ENCODE results near the gene FUT2. TPM values are rescaled to one million over a fixed set of nuclear protein-coding genes. Genes with fewer than 3 reads are reported as not detected.

Gene FUT2
- total and polyA plus RNA-seq, 2 of the 13 experiments (the other 11 are each of a cell fraction or from before 2014, with no cell fraction given) = 0.07 TPM; not detected in 1

DNA sequence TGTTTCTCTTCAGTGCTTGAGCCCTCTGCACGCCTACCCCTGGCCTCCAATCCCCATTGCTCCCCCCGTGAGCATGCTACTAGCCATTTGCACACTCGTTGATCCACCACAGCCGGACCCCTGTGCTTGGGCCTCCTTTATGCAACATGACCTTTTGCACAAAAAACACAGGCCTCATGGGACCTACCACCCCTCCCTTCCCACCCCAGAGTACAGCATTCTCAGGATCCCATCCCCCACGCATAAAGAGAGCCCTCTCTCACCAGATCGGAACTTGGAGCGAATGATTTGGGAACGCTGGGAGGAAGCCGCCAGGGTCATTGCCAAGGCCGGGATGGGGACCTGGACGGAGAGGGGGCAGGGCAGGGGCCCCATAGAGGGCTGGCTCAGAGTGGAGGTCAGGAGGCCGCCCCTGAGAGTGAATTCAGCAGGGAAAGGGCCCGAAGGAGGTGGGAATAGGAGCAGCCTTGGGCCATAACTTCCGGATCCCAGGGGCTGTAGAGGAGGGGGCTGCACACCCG is 23.0 kb downstream of the FUT2 start (continued):
- no peak for TF ChIP-seq ZNF639 (CRISPR knock-in tag; conservative IDR thresholded peaks at IDR 0.05)
- TF ChIP-seq ZNF788 (CRISPR knock-in tag; IDR thresholded peaks at IDR 0.05; ENCODE audit: borderline replicate concordance) = no peak
- TF ChIP-seq ZNF644 (CRISPR knock-in tag; IDR thresholded peaks at IDR 0.05; ENCODE audit: low read depth) = 0 out of 2 replicates have a peak, but pooled peaks have one; percentile 18
- peak; percentile 36; the same call in 1 of the 2 replicates for TF ChIP-seq CBX5 (CRISPR knock-in tag; IDR thresholded peaks at IDR 0.05; ENCODE audit: borderline replicate concordance)
- no peak for TF ChIP-seq RFXANK (CRISPR knock-in tag; IDR thresholded peaks at IDR 0.05)
- TF ChIP-seq ZNF770 (CRISPR knock-in tag; IDR thresholded peaks at IDR 0.05) = peak; percentile 91
- TF ChIP-seq PITX1 (CRISPR knock-in tag; IDR thresholded peaks at IDR 0.05) = peak; percentile 75
- no peak for TF ChIP-seq ZNF230 (CRISPR knock-in tag; IDR thresholded peaks at IDR 0.05)
- no peak for TF ChIP-seq GPN1 (CRISPR knock-in tag; IDR thresholded peaks at IDR 0.05; ENCODE audit: borderline replicate concordance)
- peak in 1 of 2 experiments; percentile 66; a peak in 1 of 4 replicates for TF ChIP-seq EP300 (IDR thresholded peaks at IDR 0.05; ENCODE audit: low read depth in 2 of 2, low read length in 2 of 2)
- peak; percentile 72 for TF ChIP-seq EP300 (CRISPR knock-in tag; IDR thresholded peaks at IDR 0.05; ENCODE audit: borderline replicate concordance)
- TF ChIP-seq CCDC6 (CRISPR knock-in tag; IDR thresholded peaks at IDR 0.05) = 0 out of 2 replicates have a peak, but pooled peaks have one; percentile 29
- TF ChIP-seq YEATS4 (CRISPR knock-in tag; IDR thresholded peaks at IDR 0.05; ENCODE audit: borderline replicate concordance) = peak; percentile 61; the same call in 1 of the 2 replicates
- TF ChIP-seq, protein P1, sequence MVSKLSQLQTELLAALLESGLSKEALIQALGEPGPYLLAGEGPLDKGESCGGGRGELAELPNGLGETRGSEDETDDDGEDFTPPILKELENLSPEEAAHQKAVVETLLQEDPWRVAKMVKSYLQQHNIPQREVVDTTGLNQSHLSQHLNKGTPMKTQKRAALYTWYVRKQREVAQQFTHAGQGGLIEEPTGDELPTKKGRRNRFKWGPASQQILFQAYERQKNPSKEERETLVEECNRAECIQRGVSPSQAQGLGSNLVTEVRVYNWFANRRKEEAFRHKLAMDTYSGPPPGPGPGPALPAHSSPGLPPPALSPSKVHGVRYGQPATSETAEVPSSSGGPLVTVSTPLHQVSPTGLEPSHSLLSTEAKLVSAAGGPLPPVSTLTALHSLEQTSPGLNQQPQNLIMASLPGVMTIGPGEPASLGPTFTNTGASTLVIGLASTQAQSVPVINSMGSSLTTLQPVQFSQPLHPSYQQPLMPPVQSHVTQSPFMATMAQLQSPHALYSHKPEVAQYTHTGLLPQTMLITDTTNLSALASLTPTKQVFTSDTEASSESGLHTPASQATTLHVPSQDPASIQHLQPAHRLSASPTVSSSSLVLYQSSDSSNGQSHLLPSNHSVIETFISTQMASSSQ (IDR thresholded peaks at IDR 0.05; ENCODE audit: low read depth) = no peak
- TF ChIP-seq, protein P1 (CRISPR knock-in tag; IDR thresholded peaks at IDR 0.05; ENCODE audit: borderline replicate concordance) = peak; percentile 34; the same call in 1 of the 2 replicates
- TF ChIP-seq EZH2 (conservative IDR thresholded peaks at IDR 0.05; ENCODE audit: low read depth, low read length) = no peak
- no peak for TF ChIP-seq KDM5A (IDR thresholded peaks at IDR 0.05; ENCODE audit: borderline replicate concordance, low read length)
- peak; percentile 85; the same call in 1 of the 2 replicates for TF ChIP-seq THAP11 (CRISPR knock-in tag; IDR thresholded peaks at IDR 0.05)
- peak; percentile 51 for TF ChIP-seq HIVEP1 (CRISPR knock-in tag; IDR thresholded peaks at IDR 0.05)
- peak; percentile 54 for TF ChIP-seq FOSL2 (CRISPR knock-in tag; IDR thresholded peaks at IDR 0.05)
- TF ChIP-seq POGK (CRISPR knock-in tag; conservative IDR thresholded peaks at IDR 0.05) = peak; percentile 50; the same call in 1 of the 2 replicates
